ENCODE data around the gene APBA3.

DNA sequence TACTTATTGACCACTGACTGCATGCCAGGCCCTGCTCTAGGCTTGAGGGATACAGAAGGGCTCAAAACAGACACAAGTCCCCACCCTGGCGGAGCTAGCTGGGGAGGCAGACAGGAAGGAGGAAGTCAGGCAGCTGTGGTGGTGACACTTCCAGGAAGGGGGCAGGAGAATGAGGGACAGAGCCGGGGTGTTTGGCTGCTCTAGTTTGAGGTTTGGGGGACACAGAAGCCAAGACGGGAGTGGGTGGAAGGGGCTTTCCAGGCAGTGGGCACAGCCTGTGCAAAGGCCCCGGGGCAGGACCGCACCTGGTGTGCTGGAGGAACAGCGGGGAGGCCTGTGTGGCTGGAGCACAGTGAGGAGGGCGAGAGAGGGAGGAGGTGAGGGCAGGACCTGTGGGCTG, 5.0 kb upstream of the APBA3 start:
- TF ChIP-seq POLR2A (IDR thresholded peaks at IDR 0.05) (no peak), CTCF (IDR thresholded peaks at IDR 0.05) (no peak)
